HepG2 (cell line): ENCODE measurements around the gene SLC24A4. TPM values are rescaled to one million over a fixed set of nuclear protein-coding genes. Genes with fewer than 3 reads are reported as not detected.

Experiments used
- ATAC-seq: fragments of 200-7000 bp; cut with Tn5 transposase; 3 replicates; pipeline ENCODE4 v1.9.1; 2020; ENCODE audit warnings: mild to moderate bottlenecking, moderate library complexity
- BruUV-seq: library from RNA; stranded (reverse); fragments of 400-500 nt; replicated peaks from 2 replicates; lab custom pipeline; 2021; lab: Mats Ljungman, UMichigan
- CTCF ChIA-PET: fragments of 300-600 bp; formaldehyde crosslinking; extraction: SDS; loops from one replicate; lab custom pipeline; 2021; ENCODE audit warnings: low total read pairs, inconsistent platforms, low intra/inter-chr PET ratio; lab: Yijun Ruan, JAX
- POLR2A ChIA-PET: fragments of 350-600 bp; sonication (Branson Sonifier 250); formaldehyde crosslinking; loops from one replicate; lab custom pipeline; 2020; ENCODE audit warnings: antibody characterized with exemption, inconsistent platforms; lab: Yijun Ruan, JAX
- DNase-seq: peaks from one replicate; pipeline ENCODE4 v3.0.0-alpha.2; 2015; ENCODE audit warnings: low spot score
- FAIRE-seq: peaks from 3 replicates; lab custom pipeline; 2011; peaks lifted over from hg19 to GRCh38; lab: Jason Lieb, UNC
- H2AFZ ChIP-seq: one replicate; pipeline ENCODE4 v1.6.1; 2011; ENCODE audit warnings: low read length, inconsistent platforms
- H3K27ac ChIP-seq: fragments of 300-600 bp; 3 replicates; pipeline ENCODE4 v1.8.0; 2011; ENCODE audit warnings: mixed run types, mild to moderate bottlenecking, mixed read lengths, low read length, inconsistent platforms; ENCODE audit not compliant: insufficient read depth; ENCODE audit errors: extremely low read length
- H3K27me3 ChIP-seq, 2 experiments: fragments of 200-600 bp in 1 of 2; 2 replicates in 1 of 2; 3 replicates in 1 of 2; pipeline versions ENCODE4 v1.6.0 to v1.8.0; 2011; ENCODE audit warnings: low read length in 2 of 2, mild to moderate bottlenecking in 2 of 2, moderate library complexity in 2 of 2, inconsistent platforms in 1 of 2; ENCODE audit not compliant: insufficient read depth in 2 of 2, control insufficient read depth in 1 of 2
- H3K36me3 ChIP-seq, 2 experiments: fragments of 200-600 bp in 1 of 2; replicated peaks in 1 of 2; 2 replicates in 1 of 2; 3 replicates in 1 of 2; pipeline versions ENCODE4 v1.5.1 to v1.8.0; 2011; ENCODE audit warnings: low read length in 2 of 2, inconsistent platforms in 1 of 2; ENCODE audit not compliant: insufficient read depth in 2 of 2, control insufficient read depth in 1 of 2
- H3K4me1 ChIP-seq: 2 replicates; pipeline ENCODE4 v1.5.1; 2012; ENCODE audit warnings: low read length, inconsistent platforms; ENCODE audit not compliant: insufficient read depth
- H3K4me2 ChIP-seq: 2 replicates; pipeline ENCODE4 v1.6.0; 2011; ENCODE audit warnings: low read depth, low read length, inconsistent platforms
- H3K4me3 ChIP-seq, 3 experiments: fragments of 200-600 bp in 1 of 3; sonication (generic), shearing (Covaris generic) in 1 of 3; replicated peaks in 1 of 3; 2 replicates each; pipeline ENCODE4 v1.5.1; 2011 to 2016; ENCODE audit warnings: low read length in 3 of 3, inconsistent platforms in 2 of 3, low read depth in 2 of 3, mild to moderate bottlenecking in 2 of 3, control low read depth in 1 of 3, mixed read lengths in 1 of 3; ENCODE audit not compliant: insufficient read depth in 1 of 3
- H3K79me2 ChIP-seq: one replicate; pipeline ENCODE4 v1.6.1; 2011; ENCODE audit warnings: low read length, inconsistent platforms; ENCODE audit not compliant: insufficient read depth
- H3K9ac ChIP-seq: 2 replicates; pipeline ENCODE4 v1.6.0; 2011; ENCODE audit warnings: mild to moderate bottlenecking, low read depth, low read length, inconsistent platforms; ENCODE audit not compliant: insufficient read depth
- H3K9me3 ChIP-seq: 2 replicates; pipeline ENCODE4 v1.5.1; 2012; ENCODE audit warnings: mild to moderate bottlenecking, low read length
- H4K20me1 ChIP-seq: 2 replicates; pipeline ENCODE4 v1.6.0; 2011; ENCODE audit warnings: inconsistent platforms, mild to moderate bottlenecking, low read length, moderate library complexity; ENCODE audit not compliant: insufficient read depth
- CENPX ChIP-seq: sonication (generic); formaldehyde crosslinking; IDR thresholded peaks from 2 replicates; pipeline ENCODE4 v1.9.0; 2021; ENCODE audit warnings: mild to moderate bottlenecking, missing genetic modification reagents, moderate library complexity
- DPF2 ChIP-seq: sonication (generic); formaldehyde crosslinking; IDR thresholded peaks from 2 replicates; pipeline ENCODE4 v1.4.0; 2020; ENCODE audit warnings: mild to moderate bottlenecking, low read depth, missing genetic modification reagents, borderline replicate concordance
- E2F5 ChIP-seq: sonication (generic); formaldehyde crosslinking; conservative IDR thresholded peaks from 2 replicates; pipeline ENCODE4 v1.4.0; 2020; ENCODE audit warnings: missing genetic modification reagents
- HIVEP1 ChIP-seq: sonication (generic); formaldehyde crosslinking; IDR thresholded peaks from 2 replicates; pipeline ENCODE4 v1.4.0; 2020; ENCODE audit warnings: mild to moderate bottlenecking, missing genetic modification reagents
- MED8 ChIP-seq: sonication (generic); formaldehyde crosslinking; IDR thresholded peaks from 2 replicates; pipeline ENCODE4 v1.8.1; 2023; ENCODE audit warnings: mild to moderate bottlenecking, missing genetic modification reagents; ENCODE audit not compliant: insufficient replicate concordance
- NFYB ChIP-seq: sonication (generic); formaldehyde crosslinking; IDR thresholded peaks from 2 replicates; pipeline ENCODE4 v1.4.0; 2020; ENCODE audit warnings: missing genetic modification reagents
- PAX8 ChIP-seq: sonication (generic); formaldehyde crosslinking; IDR thresholded peaks from 2 replicates; pipeline ENCODE4 v1.8.0; 2022; ENCODE audit warnings: mild to moderate bottlenecking, missing genetic modification reagents, borderline replicate concordance
- STAT6 ChIP-seq: sonication (generic); formaldehyde crosslinking; IDR thresholded peaks from 2 replicates; pipeline ENCODE4 v1.4.0; 2020; ENCODE audit warnings: missing genetic modification reagents, mild to moderate bottlenecking, borderline replicate concordance
- U2AF2 ChIP-seq: fragments of 200-400 bp; formaldehyde crosslinking; IDR thresholded peaks from 2 replicates; pipeline ENCODE4 v1.6.1; 2017; ENCODE audit warnings: low read depth, mild to moderate bottlenecking, low read length
- ZNF253 ChIP-seq: sonication (generic); formaldehyde crosslinking; IDR thresholded peaks from 2 replicates; pipeline ENCODE4 v1.8.0; 2022; ENCODE audit warnings: mild to moderate bottlenecking, missing genetic modification reagents, borderline replicate concordance
- ZNF569 ChIP-seq: sonication (generic); formaldehyde crosslinking; IDR thresholded peaks from 2 replicates; pipeline ENCODE4 v1.5.0; 2020; ENCODE audit warnings: mild to moderate bottlenecking, missing genetic modification reagents, moderate library complexity, borderline replicate concordance
- ZNF615 ChIP-seq: sonication (generic); formaldehyde crosslinking; IDR thresholded peaks from 2 replicates; pipeline ENCODE4 v1.5.0; 2020; ENCODE audit warnings: mild to moderate bottlenecking, missing genetic modification reagents, borderline replicate concordance
- ZNF639 ChIP-seq: conservative IDR thresholded peaks from 2 replicates; pipeline ENCODE4 v1.6.1; 2018; ENCODE audit warnings: missing genetic modification reagents
- ZNF75D ChIP-seq: sonication (generic); formaldehyde crosslinking; IDR thresholded peaks from 2 replicates; pipeline ENCODE4 v1.8.1; 2023; ENCODE audit warnings: missing genetic modification reagents, mild to moderate bottlenecking, borderline replicate concordance
- WGBS: methylation state at CpG from one replicate; pipeline ENCODE4 v1.1.6; 2017; ENCODE audit warnings: low lambda C conversion rate; 5-methylcytosine and 5-hydroxymethylcytosine counted together
- in situ Hi-C: cut with HindIII; loops from 2 replicates; pipeline ENCODE4 v1.10.0; 2017; ENCODE audit warnings: low pct_unique_long_range_greater_than_20kb; ENCODE audit not compliant: extremely low pct_ligation_motif_present
- intact Hi-C: fragments of 100-400 bp; cut with micrococcal nuclease; formaldehyde crosslinking; loops from one replicate; pipeline ENCODE4 v1.10.0; 2022; ENCODE audit not compliant: unreplicated experiment
- polyA plus RNA-seq, 8 experiments: library from polyadenylated mRNA; depleted of rRNA in 3 of 8; stranded (reverse) in 7 of 8; unstranded in 1 of 8; fragments of >200 nt; fragmentation: Illumina TruSeq in 4 of 8; extraction: Trizol in 4 of 8; gene quantifications; 2 replicates each; pipeline versions ENCODE4 v1.2.1 to v1.2.3, GENCODE V29; 2011 to 2016; ENCODE audit warnings: low read depth in 4 of 8, missing spikeins in 1 of 8, mixed read lengths in 1 of 8; ENCODE audit not compliant: insufficient read depth in 1 of 8
- total RNA-seq, 5 experiments: library from RNA; depleted of rRNA; stranded (reverse); fragments of >200 nt; fragmentation: Illumina TruSeq; extraction: Trizol; gene quantifications; 2 replicates each; pipeline ENCODE4 v1.2.3, GENCODE V29; 2016; ENCODE audit warnings: low read depth in 1 of 5

The SLC24A4 gene
- total and polyA plus RNA-seq, 2 of the 13 experiments (the other 11 are each of a cell fraction or from before 2014, with no cell fraction given) = not detected

DNA sequence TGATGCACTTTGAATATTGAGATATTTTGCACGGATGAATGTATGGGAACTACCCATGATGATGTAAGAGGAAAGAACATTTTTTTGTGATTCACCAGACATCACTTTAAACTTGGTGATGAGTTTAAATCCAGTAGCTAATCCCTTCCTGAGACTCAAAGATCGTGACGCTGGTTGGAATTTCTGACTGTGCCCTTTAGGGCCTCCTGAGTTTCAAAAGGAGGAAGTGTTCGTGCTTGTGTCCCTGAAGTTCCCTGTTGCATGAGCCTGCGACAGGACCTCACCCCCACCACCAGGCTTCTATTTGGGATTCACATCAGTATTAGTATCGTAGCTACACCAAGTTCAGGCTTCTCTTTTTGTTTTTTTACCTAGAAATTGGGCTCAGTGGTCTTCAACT, 172.1 kb downstream of the SLC24A4 start (continued):
- TF ChIP-seq HIVEP1 = no peak
- no peak for TF ChIP-seq DPF2 (CRISPR knock-in tag)
- TF ChIP-seq MED8 (CRISPR knock-in tag) = no peak
- no peak for TF ChIP-seq NFYB (CRISPR knock-in tag)

- H3K4me3 ChIP-seq = no peak overlapping the region
- FAIRE-seq (no peak), DNase-seq (no peak), ATAC-seq (no peak)
- H3K27ac ChIP-seq = no peak overlapping the region
- H2AFZ ChIP-seq = no peak overlapping the region
- ChIA-PET POLR2A (no interaction called here), CTCF (no interaction called here)
- no peaks in the 10 kb centered on the region for H3K36me3 ChIP-seq
- no peaks in the 10 kb centered on the region for H4K20me1 ChIP-seq
- H3K4me2 ChIP-seq = no peak overlapping the region
- in situ Hi-C loops (no loop called here), intact Hi-C loops (no loop called here)
- H3K4me1 ChIP-seq = peaks cover 32% of the 10 kb centered on the region
- no TSS peak for BruUV-seq
- no peaks in the 10 kb centered on the region for H3K9me3 ChIP-seq
- WGBS = 63% methylated on average over 6 of the region's 6 CpGs
- no peaks in the 10 kb centered on the region for H3K79me2 ChIP-seq
- no peak overlapping the region for H3K9ac ChIP-seq
- H3K27me3 ChIP-seq = peaks cover 0 to 8% of the 10 kb centered on the region in 2 experiments; a peak in 2 of 5 replicates
- no peak for TF ChIP-seq ZNF639 (CRISPR knock-in tag)
- TF ChIP-seq PAX8 (CRISPR knock-in tag) = no peak
- no peak for TF ChIP-seq ZNF615 (CRISPR knock-in tag)
- no peak for TF ChIP-seq ZNF75D (CRISPR knock-in tag)
- TF ChIP-seq CENPX = no peak
- TF ChIP-seq U2AF2 = no peak
- no peak for TF ChIP-seq STAT6 (CRISPR knock-in tag)
- TF ChIP-seq ZNF253 (CRISPR knock-in tag) = no peak
- TF ChIP-seq ZNF569 (CRISPR knock-in tag) = no peak
- TF ChIP-seq E2F5 (CRISPR knock-in tag) = no peak
Observed at GRCh38 chr14:92496191-92496857, 173.4 kb downstream of the SLC24A4 start.
